Stimulated activated CD4-positive, alpha-beta T cell treated with anti-CD3 and anti-CD28 coated beads, Interleukin-15, amount 100 ng/mL, for 48 hours (primary cell): ENCODE measurements around the gene CABP7.

Source experiments
- DNase-seq, 2 donors: peaks; one replicate each; pipeline ENCODE4 v3.0.0-alpha.2; 2020; ENCODE audit warnings: low read depth in 2 of 2

The CABP7 gene

GRCh38 chr22:29702000-29702930, 17.5 kb upstream of the CABP7 start:
- no peak for DNase-seq

GRCh38 chr22:29702931-29703501, 16.8 kb upstream of the CABP7 start:
- DNase-seq = no peak

GRCh38 chr22:29703569-29704195, 16.1 kb upstream of the CABP7 start:
- DNase-seq = no peak

- DNase-seq = no peak
These were observed 15.1 kb upstream of the CABP7 start for GRCh38 chr22:29704528-29705285.

GRCh38 chr22:29705651-29706050, 14.2 kb upstream of the CABP7 start:
- DNase-seq = no peak

GRCh38 chr22:29706486-29706885, 13.3 kb upstream of the CABP7 start:
- DNase-seq = no peak

GRCh38 chr22:29707010-29707409, 12.8 kb upstream of the CABP7 start:
- no peak for DNase-seq

- no peak for DNase-seq
These were observed 12.3 kb upstream of the CABP7 start for GRCh38 chr22:29707471-29707870.

GRCh38 chr22:29710193-29710592, 9.6 kb upstream of the CABP7 start:
- no peak for DNase-seq

- no peak for DNase-seq
These were observed 8.7 kb upstream of the CABP7 start for GRCh38 chr22:29710922-29711593.

GRCh38 chr22:29712119-29712518, 7.7 kb upstream of the CABP7 start:
- no peak for DNase-seq

- no peak for DNase-seq
These were observed 6.6 kb upstream of the CABP7 start for GRCh38 chr22:29713156-29713727.

GRCh38 chr22:29715240-29715639, 4.6 kb upstream of the CABP7 start:
- no peak for DNase-seq

GRCh38 chr22:29715705-29716104, 4.1 kb upstream of the CABP7 start:
- no peak for DNase-seq

GRCh38 chr22:29716814-29717545, 2.8 kb upstream of the CABP7 start:
- no peak for DNase-seq

- no peak for DNase-seq
These were observed 2.0 kb upstream of the CABP7 start for GRCh38 chr22:29717789-29718188.

- DNase-seq = no peak
These were observed 579 bp upstream of the CABP7 start for GRCh38 chr22:29718949-29719898.

- no peak for DNase-seq
These were observed 1.1 kb downstream of the CABP7 start for GRCh38 chr22:29720811-29721323.

GRCh38 chr22:29722151-29722550, 2.3 kb downstream of the CABP7 start:
- DNase-seq = no peak
